HepG2 (cell line): ENCODE results near the gene MXD1. TPM values are rescaled to one million over a fixed set of nuclear protein-coding genes. Genes with fewer than 3 reads are reported as not detected.

Source experiments
- ARID3A ChIP-seq: IDR thresholded peaks from 2 replicates; pipeline ENCODE4 v1.6.1; 2012; ENCODE audit warnings: low read depth, low read length, improper control_type of control experiment
- ATF4 ChIP-seq, 2 experiments: fragments of 450-650 bp in 1 of 2; sonication (generic) in 1 of 2; formaldehyde crosslinking; IDR thresholded peaks; 2 replicates each; pipeline versions ENCODE4 v1.5.0 to v1.8.0; 2020 to 2022; ENCODE audit warnings: mild to moderate bottlenecking in 1 of 2, missing genetic modification reagents in 1 of 2
- DNMT1 ChIP-seq: sonication (generic); formaldehyde crosslinking; IDR thresholded peaks from 2 replicates; pipeline ENCODE4 v1.5.1; 2020; ENCODE audit warnings: mild to moderate bottlenecking, missing genetic modification reagents
- FOSL2 ChIP-seq: sonication (generic); formaldehyde crosslinking; IDR thresholded peaks from 2 replicates; pipeline ENCODE4 v1.4.0; 2020; ENCODE audit warnings: missing genetic modification reagents
- FOXO4 ChIP-seq: sonication (generic); formaldehyde crosslinking; conservative IDR thresholded peaks from 2 replicates; pipeline ENCODE4 v1.8.1; 2023; ENCODE audit warnings: missing genetic modification reagents
- GABPB1 ChIP-seq: IDR thresholded peaks from 2 replicates; pipeline ENCODE4 v1.6.1; 2016; ENCODE audit warnings: mild to moderate bottlenecking, missing genetic modification reagents, moderate library complexity, missing compliant biosample characterization
- HNF4A ChIP-seq: sonication (generic); formaldehyde crosslinking; IDR thresholded peaks from 2 replicates; pipeline ENCODE4 v1.4.0; 2020; ENCODE audit warnings: missing genetic modification reagents
- IRF1 ChIP-seq: sonication (generic); formaldehyde crosslinking; IDR thresholded peaks from 2 replicates; pipeline ENCODE4 v1.4.0; 2020; ENCODE audit warnings: low read depth, mild to moderate bottlenecking, missing genetic modification reagents
- SALL1 ChIP-seq: sonication (generic); formaldehyde crosslinking; IDR thresholded peaks from 2 replicates; pipeline ENCODE4 v1.8.0; 2022; ENCODE audit warnings: mild to moderate bottlenecking, missing genetic modification reagents
- SMC3 ChIP-seq: IDR thresholded peaks from 2 replicates; pipeline ENCODE4 v1.6.1; 2011; ENCODE audit warnings: low read length, improper control_type of control experiment
- TERF1 ChIP-seq: sonication (generic); formaldehyde crosslinking; IDR thresholded peaks from 2 replicates; pipeline ENCODE4 v1.8.0; 2022; ENCODE audit warnings: mild to moderate bottlenecking, missing genetic modification reagents, moderate library complexity
- ZBTB2 ChIP-seq: sonication (generic); formaldehyde crosslinking; IDR thresholded peaks from 2 replicates; pipeline ENCODE4 v1.8.0; 2022; ENCODE audit warnings: low read depth, missing genetic modification reagents
- ZBTB4 ChIP-seq: sonication (generic); formaldehyde crosslinking; IDR thresholded peaks from 2 replicates; pipeline ENCODE4 v1.4.0; 2020; ENCODE audit warnings: missing genetic modification reagents, mild to moderate bottlenecking, borderline replicate concordance
- ZNF333 ChIP-seq: sonication (generic); formaldehyde crosslinking; IDR thresholded peaks from 2 replicates; pipeline ENCODE4 v1.4.0; 2020; ENCODE audit warnings: mild to moderate bottlenecking, missing genetic modification reagents, borderline replicate concordance
- ZNF558 ChIP-seq: sonication (generic); formaldehyde crosslinking; IDR thresholded peaks from 2 replicates; pipeline ENCODE4 v1.9.0; 2022; ENCODE audit warnings: mild to moderate bottlenecking, missing genetic modification reagents, borderline replicate concordance
- ZNF577 ChIP-seq: sonication (generic); formaldehyde crosslinking; IDR thresholded peaks from 2 replicates; pipeline ENCODE4 v1.4.0; 2020; ENCODE audit warnings: mild to moderate bottlenecking, low read depth, missing genetic modification reagents, borderline replicate concordance
- ZNF615 ChIP-seq: sonication (generic); formaldehyde crosslinking; IDR thresholded peaks from 2 replicates; pipeline ENCODE4 v1.5.0; 2020; ENCODE audit warnings: mild to moderate bottlenecking, missing genetic modification reagents, borderline replicate concordance
- polyA plus RNA-seq, 8 experiments: library from polyadenylated mRNA; depleted of rRNA in 3 of 8; stranded (reverse) in 7 of 8; unstranded in 1 of 8; fragments of >200 nt; fragmentation: Illumina TruSeq in 4 of 8; extraction: Trizol in 4 of 8; gene quantifications; 2 replicates each; pipeline versions ENCODE4 v1.2.1 to v1.2.3, GENCODE V29; 2011 to 2016; ENCODE audit warnings: low read depth in 4 of 8, missing spikeins in 1 of 8, mixed read lengths in 1 of 8; ENCODE audit not compliant: insufficient read depth in 1 of 8
- total RNA-seq, 5 experiments: library from RNA; depleted of rRNA; stranded (reverse); fragments of >200 nt; fragmentation: Illumina TruSeq; extraction: Trizol; gene quantifications; 2 replicates each; pipeline ENCODE4 v1.2.3, GENCODE V29; 2016; ENCODE audit warnings: low read depth in 1 of 5

Gene MXD1
- total and polyA plus RNA-seq, 2 of the 13 experiments (the other 11 are each of a cell fraction or from before 2014, with no cell fraction given) = 6.4 to 14.9 TPM

- no peak; the same call in 1 of the 2 replicates for TF ChIP-seq GABPB1 (CRISPR knock-in tag)
- no peak for TF ChIP-seq FOXO4 (CRISPR knock-in tag)
- no peak for TF ChIP-seq ZNF333 (CRISPR knock-in tag)
- peak; percentile 85 for TF ChIP-seq HNF4A (CRISPR knock-in tag)
- no peak for TF ChIP-seq ZBTB4
- peak; percentile 57 for TF ChIP-seq SMC3
- TF ChIP-seq ZNF558 = no peak
- no peak for TF ChIP-seq ZNF615 (CRISPR knock-in tag)
- TF ChIP-seq IRF1 (CRISPR knock-in tag) = no peak
- peak; percentile 80 to 99 for TF ChIP-seq ATF4 (CRISPR knock-in tag; IDR thresholded peaks at IDR 0.05)
- no peak for TF ChIP-seq ZBTB2 (CRISPR knock-in tag)
- TF ChIP-seq FOSL2 (CRISPR knock-in tag) = peak; percentile 63
- peak; percentile 39; the same call in 1 of the 2 replicates for TF ChIP-seq SALL1
- TF ChIP-seq ZNF577 (CRISPR knock-in tag) = no peak
- TF ChIP-seq ARID3A = peak; percentile 89
- TF ChIP-seq TERF1 (CRISPR knock-in tag) = no peak
- TF ChIP-seq DNMT1 (CRISPR knock-in tag) = no peak
Measured at GRCh38 chr2:69926849-69927515, 12.1 kb downstream of the MXD1 start (continued).
